OCI-LY7 (cell line): ENCODE measurements around the gene SP6.

Experiments used
- EZH2phosphoT487 ChIP-seq: fragments of 200-600 bp; sonication (generic); IDR thresholded peaks from 2 replicates; pipeline ENCODE4 v1.6.1; 2018; ENCODE audit warnings: low read depth, borderline replicate concordance, mild to moderate bottlenecking, mixed run types, antibody characterized with exemption, low read length, moderate library complexity, mixed read lengths
- TF ChIP-seq, protein P1 (sequence below): fragments of 200-600 bp; sonication (generic); conservative IDR thresholded peaks from 2 replicates; pipeline ENCODE4 v1.5.1; 2014; ENCODE audit warnings: mild to moderate bottlenecking, antibody characterized with exemption, low read length, moderate library complexity, mixed read lengths

DNA sequence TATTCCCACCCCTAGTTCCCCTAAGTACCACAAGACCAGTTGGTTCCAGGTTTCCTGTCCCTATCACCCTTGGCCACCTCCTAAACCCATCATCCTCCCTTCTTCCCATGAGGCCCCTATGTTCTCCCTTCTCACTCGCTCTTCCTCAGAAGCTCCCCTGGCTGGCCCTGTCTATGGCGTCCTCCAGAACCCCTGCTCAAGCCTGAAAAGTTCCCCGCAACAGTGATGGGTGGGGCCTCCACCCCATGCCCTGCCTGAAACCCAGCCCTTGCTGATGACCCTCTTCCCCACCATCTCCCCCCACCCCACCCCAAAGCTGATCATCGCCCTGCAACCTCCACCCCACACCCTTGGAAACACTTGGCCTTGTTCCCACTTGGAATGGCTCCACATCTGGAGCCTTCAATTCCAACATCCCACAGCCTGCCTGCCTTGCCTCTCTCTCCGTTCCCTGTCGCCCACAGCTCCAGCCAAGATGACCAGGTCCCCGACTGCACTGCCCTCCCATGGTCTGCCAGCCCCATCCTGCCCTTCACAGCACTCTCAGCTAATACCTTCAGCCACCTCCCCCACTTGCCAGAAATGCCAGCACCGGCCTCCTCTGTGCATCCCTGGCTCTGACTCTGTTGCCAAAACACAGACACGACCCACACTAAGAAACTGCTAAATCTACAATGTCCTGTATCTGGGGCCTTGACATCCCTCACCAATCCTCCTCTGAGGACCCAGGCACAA, 39.9 kb downstream of the SP6 start:
- TF ChIP-seq, protein P1, sequence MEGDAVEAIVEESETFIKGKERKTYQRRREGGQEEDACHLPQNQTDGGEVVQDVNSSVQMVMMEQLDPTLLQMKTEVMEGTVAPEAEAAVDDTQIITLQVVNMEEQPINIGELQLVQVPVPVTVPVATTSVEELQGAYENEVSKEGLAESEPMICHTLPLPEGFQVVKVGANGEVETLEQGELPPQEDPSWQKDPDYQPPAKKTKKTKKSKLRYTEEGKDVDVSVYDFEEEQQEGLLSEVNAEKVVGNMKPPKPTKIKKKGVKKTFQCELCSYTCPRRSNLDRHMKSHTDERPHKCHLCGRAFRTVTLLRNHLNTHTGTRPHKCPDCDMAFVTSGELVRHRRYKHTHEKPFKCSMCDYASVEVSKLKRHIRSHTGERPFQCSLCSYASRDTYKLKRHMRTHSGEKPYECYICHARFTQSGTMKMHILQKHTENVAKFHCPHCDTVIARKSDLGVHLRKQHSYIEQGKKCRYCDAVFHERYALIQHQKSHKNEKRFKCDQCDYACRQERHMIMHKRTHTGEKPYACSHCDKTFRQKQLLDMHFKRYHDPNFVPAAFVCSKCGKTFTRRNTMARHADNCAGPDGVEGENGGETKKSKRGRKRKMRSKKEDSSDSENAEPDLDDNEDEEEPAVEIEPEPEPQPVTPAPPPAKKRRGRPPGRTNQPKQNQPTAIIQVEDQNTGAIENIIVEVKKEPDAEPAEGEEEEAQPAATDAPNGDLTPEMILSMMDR: no peak
- TF ChIP-seq EZH2phosphoT487: no peak
